CD4-positive, alpha-beta T cell treated with Interleukin-15 for 1 hour (primary cell): ENCODE data around the gene ATP5MC2.
"Not testable (repeated sequence)": the region's sequence is repeated elsewhere in the genome, so short reads cannot be mapped to it uniquely, and the experiment has no call there.

Experiments
- DNase-seq: peaks from one replicate; pipeline ENCODE4 v3.0.0-alpha.2; 2020

Gene ATP5MC2

GRCh38 chr12:53675701-53676607 is at the start of gene ATP5MC2:
ATP5MC2 (minus strand) TSS chr12:53676083; CDS start chr12:53672614, 3,469 bp downstream.
- DNase-seq: peak; percentile 98

DNA sequence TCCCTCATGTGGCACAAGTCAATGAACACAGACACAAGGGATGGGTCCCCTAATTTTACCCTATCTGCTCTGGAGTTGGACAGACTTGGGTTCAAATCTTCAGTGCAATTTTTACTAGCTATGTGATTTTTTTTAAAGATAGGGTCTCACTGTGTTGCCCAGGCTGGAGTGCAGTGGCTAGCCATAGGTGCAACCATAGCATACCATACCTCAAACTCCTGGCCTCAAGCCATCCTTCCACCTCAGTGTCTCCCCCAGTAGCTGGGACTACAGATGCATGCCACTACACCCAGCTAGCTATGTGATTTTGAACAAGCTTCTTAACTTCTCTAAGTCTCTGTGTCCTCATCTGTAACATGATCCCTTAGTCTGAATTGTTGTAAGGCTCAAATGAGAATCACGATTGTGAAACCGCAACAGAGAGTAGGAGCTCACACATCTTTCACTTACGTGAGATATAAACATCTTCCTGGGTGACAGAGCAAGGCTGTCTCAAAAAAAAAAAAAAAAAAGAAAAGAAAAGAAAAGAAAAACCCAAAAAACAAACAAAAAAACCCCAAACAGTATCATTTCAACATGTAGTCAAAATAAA is 46.7 kb upstream of the ATP5MC2 start:
- no peak for DNase-seq

- no peak for DNase-seq
These were observed 45.1 kb upstream of the ATP5MC2 start for GRCh38 chr12:53720946-53721345.

DNA sequence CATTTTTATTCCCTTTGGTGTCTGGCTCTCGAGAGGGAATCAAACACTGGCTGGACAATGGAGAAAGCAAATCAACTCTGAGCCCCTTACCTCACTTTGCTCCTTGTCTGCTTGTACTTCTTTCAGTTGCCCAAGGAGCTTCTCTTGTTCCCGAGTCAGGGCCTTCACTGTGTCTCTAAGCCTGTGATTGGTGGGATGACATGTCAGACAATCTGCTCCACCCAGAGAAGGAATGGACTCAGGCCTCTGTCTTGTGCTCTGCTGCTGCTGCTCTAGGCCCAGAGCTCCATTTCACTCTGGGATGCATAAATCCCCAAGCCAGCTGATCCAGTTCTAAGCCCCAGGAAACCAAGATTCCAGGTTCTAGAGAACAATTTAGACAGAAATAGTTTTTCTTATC is 43.8 kb upstream of the ATP5MC2 start:
- DNase-seq: no peak

GRCh38 chr12:53718567-53718966 is 42.7 kb upstream of the ATP5MC2 start:
- not testable (repeated sequence) for DNase-seq

DNA sequence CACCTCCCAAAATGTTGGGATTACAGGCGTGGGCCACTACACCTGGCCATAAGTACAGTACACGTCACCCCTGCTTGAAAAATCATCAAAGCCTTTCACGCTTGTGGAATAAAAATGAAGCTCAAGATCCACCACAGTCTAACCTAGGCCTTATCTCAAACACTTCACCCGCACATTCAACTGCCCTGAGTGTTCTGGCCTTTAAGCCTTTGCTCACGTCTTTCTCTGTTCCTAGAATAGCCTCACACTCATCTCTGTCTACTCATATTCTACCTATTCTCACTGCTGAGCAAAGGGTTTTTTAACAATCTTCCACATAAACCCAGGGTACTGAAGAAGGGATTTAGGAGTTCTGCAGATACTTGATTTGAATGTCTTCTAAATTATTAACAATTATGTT is 41.4 kb upstream of the ATP5MC2 start:
- no peak for DNase-seq

- DNase-seq: no peak
These were observed 38.1 kb upstream of the ATP5MC2 start for GRCh38 chr12:53714004-53714403.

- DNase-seq: no peak
These were observed 37.6 kb upstream of the ATP5MC2 start for GRCh38 chr12:53713516-53713915.

DNA sequence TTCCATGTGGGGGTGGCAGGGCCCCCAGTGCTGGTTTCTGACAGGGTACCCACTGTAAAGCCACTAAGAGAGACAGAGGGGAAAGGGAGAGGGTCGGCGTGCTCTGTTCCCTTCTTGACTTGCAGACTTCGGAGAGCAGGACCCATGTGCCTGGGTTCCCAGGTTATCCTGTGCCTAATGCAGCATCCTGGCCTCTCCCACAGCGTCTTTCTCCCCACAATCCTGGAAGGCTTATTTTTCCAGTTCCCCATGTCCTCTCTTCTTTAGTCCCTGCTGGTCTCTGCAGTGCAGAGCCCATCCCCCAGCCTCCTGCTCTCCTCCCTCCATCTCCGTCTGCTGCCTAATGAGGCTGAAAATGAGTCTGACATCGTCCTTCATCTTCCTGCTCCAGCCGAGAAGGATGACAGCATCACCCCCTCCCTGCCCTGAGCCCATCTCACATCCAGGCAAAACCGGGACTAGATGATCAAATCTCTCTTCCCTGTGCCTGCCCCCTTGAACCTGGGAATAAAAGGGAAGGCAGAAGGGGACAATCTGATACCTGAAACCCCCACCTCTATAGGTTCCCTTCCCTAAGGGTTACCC is 36.3 kb upstream of the ATP5MC2 start:
- DNase-seq: no peak

DNA sequence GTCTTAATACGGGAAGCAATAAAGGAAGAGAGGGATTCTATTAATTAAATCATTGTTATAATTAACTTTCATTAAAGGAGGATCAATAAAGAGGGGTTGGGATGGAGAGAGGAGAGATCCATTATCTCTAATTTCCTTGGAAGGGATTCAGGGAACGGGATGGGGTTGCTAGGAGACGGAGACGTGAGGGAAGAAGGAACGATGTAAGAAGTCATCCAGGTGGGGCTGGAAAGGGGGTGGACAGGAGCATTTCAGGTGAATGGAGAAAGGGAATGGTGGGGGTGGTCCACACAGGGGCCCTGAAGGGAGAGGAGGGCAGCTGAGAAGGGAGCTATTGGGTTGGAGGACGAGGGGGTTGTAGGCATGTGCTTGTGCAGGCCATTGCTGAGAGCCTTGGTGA is 34.2 kb upstream of the ATP5MC2 start:
- DNase-seq: no peak

DNA sequence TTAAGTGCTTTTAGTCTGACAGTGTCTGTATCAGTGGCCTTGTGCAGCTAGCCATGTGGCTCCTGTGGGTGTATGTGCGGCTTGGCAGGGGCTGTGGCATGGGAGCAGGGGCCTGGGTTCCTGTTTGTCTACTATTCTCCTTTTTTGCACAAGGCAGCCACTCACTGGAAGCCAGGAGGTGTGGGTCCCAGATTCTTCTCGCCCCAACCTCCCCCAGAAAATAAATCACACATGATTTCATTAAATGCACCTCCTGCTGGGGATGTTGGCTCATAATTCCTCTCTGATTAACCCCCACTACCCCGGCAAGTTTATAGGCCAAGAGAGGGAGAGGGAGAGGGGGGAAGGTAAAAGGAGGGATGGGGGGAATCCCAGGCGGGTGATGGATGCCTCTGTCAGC is 33.8 kb upstream of the ATP5MC2 start:
- no peak for DNase-seq

- DNase-seq: no peak
These were observed 30.2 kb upstream of the ATP5MC2 start for GRCh38 chr12:53706080-53706479.

DNA sequence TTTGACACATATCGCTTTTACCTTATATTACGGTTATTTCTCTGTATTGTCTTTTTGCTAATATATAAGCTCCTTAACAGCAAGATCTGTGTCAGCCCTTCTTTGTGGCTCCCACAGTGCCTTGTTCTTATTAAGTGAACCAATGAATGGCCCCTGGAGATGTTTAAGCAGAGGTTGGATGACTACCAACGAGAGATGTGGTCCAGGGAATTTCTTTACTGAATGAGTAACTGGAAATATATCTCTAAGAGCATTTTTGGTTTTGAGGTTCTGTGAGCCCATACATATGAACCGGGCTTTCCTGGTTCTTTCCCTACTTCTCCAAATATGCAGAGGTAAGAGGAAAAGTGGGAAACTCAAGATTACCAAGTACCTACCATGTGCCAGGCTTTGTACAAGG is 27.9 kb upstream of the ATP5MC2 start:
- no peak for DNase-seq

- DNase-seq: peak; percentile 71
These were observed 25.8 kb upstream of the ATP5MC2 start for GRCh38 chr12:53701518-53702264.

- no peak for DNase-seq
These were observed 24.7 kb upstream of the ATP5MC2 start for GRCh38 chr12:53700567-53700966.

DNA sequence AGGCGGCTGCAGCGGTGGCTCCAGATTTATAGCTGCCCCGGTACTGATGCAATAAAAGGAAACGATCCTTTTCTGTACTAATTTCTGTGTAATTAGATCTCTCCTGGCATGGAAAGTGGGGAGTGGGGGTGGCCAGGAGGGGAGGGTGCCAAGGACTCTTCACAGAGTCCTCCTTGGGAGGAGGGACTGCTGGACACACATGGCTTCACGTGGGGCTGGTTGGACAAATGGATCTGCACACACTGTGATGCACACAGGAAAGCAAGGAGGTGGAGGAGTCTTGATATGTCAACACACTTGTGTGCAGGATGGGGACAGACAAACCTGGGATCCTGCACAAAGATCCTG is 23.8 kb upstream of the ATP5MC2 start:
- no peak for DNase-seq

GRCh38 chr12:53698948-53699677 is 23.2 kb upstream of the ATP5MC2 start:
- DNase-seq: no peak

DNA sequence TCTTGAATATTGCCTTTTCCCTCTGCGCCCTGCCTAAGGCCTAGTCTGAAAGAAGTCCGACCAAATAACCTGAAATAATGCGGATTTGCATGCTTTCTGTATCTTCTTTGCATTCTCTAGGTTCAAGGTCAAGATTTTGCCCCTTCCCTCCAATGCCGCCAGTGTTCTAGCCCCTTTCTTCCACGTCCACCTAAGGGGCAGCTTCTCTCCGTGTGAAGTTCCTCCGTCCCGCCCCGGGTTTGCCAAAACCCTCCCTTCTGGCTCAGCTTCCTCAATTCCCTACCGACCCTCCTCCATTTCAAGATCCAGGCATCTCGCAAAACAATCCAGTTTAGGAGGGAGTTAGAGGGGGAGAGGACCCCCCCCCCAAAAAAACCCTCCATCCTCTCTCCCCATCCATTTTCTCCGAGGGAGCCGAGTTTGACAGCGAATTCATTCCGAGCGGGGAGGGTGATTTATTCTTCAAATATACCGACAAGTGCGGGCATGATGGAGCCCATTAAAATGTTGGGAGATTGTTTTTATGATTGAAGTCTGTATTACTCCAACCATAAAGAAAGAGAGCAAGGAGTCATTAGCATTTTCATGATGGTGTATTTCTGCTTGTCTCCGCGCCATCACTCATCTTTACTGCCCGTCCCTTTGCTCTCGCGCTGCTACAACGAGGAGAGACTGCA is 20.9 kb upstream of the ATP5MC2 start:
- DNase-seq: no peak

DNA sequence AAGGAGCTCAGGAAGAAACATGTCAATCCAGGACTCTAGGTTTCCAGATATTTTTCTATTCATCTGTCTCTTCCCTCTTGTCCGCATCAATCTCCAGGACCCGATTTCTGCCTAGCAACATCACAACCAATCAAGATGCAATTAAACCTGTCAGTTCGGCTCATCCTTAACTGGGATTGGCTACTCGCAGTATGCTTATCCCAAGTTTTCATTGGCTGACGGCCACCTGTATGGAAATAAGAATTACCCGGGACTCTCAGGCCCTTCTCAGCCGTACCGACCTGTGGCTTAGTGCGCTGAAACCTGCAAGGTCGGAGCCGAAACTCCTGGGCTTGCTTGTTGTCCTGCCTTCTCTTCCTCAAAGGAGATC is 20.4 kb upstream of the ATP5MC2 start:
- no peak for DNase-seq

DNA sequence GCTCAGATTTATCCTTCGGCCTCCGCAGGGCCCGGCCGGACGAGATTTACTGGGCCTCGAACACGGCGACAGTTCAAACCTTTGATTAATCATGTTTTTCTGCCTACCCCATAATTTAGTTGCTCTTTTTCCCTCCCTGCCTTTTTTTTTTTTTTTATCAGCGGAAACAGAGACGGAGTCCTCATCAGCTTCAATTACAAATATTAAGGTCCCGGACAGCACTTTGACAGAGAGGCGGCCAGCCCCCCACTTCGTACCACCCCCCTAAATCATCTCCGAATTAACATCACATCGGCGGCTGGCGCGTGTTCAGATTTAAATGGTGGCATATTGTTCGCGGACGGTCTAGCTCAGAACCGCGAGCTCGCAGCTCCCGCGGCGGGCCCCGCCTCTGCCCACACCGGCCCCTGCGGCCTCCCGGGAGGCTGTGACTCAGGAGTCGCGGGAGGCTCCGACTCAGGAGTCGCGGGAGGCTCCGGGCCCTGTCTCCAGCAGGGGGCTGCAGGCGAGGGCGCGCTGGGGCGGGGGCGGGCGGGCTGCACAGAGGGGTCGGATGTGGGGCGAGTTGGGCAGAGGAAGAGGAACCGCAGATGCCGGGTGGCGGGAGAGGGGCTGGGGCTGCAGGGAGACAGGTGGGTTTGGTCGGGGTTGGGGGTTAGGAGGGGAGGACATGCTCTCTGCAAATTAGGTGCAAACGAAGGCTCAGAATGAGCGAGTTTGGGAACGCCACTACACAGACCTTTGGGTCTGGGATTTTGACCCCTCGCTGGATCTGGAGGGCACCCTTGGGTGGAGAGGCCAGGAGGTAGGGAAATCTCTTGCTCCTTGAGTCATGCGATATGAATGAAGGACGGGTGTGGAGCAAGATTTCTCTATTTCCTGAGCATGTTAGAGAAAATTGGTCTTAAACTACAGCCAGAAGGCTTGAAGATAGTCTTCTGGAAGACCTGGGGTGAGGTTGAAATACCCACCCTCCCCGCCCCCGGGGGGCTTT is 19.6 kb upstream of the ATP5MC2 start:
- DNase-seq: no peak

DNA sequence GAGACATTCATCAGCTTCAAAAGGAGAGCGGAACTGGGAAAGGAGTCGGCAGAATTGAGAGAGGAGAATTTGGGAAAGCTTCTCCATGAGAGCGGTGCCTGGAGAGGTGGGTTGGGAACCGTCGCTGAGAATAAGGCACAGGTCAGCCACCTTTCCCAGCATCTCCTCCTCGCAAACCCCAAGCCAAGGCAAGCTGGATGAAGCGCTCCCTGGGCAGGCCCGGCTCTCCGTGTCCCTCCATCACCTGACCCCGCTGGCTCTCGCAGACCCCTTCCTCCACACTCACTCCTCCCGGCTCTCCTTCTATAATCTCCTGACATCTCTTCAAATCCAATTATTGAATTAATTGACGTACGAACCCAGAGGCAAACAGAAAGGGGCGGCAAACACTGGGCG is 18.9 kb upstream of the ATP5MC2 start:
- DNase-seq: no peak
